GM12864 (cell line): Measurements from ENCODE around the gene ISLR2.
A peak's percentile ranks its signal among the peaks of the same experiment; 100 is the strongest.

ENCODE experiments used
- DNase-seq: peaks from one replicate; pipeline ENCODE4 v3.0.0-alpha.2; 2011; ENCODE audit warnings: low read depth
- H3K4me3 ChIP-seq: 2 replicates; pipeline ENCODE4 v1.5.1; 2011; ENCODE audit warnings: mild to moderate bottlenecking, low read depth, low read length, control low read depth
- CTCF ChIP-seq: IDR thresholded peaks from 2 replicates; pipeline ENCODE4 v1.5.1; 2011; ENCODE audit warnings: low read depth, mild to moderate bottlenecking, moderate library complexity, low read length, control low read depth, inconsistent platforms; ENCODE audit errors: missing control alignments

The ISLR2 gene

GRCh38 chr15:74131628-74132413 lies 1.4 kb downstream of the ISLR2 start:
- no peak overlapping the region for H3K4me3 ChIP-seq
- TF ChIP-seq CTCF, result no peak
- no peak for DNase-seq

- TF ChIP-seq CTCF, result no peak
- H3K4me3 ChIP-seq, result no peak overlapping the region
- no peak for DNase-seq
These were observed 2.6 kb downstream of the ISLR2 start for GRCh38 chr15:74132681-74133651.

- no peak overlapping the region for H3K4me3 ChIP-seq
- TF ChIP-seq CTCF, result no peak
- DNase-seq, result no peak
These were observed 3.5 kb downstream of the ISLR2 start for GRCh38 chr15:74133694-74134386.

GRCh38 chr15:74134387-74135027 lies 4.1 kb downstream of the ISLR2 start:
- TF ChIP-seq CTCF, result peak; percentile 32
- no peak overlapping the region for H3K4me3 ChIP-seq
- DNase-seq, result no peak

GRCh38 chr15:74135041-74135565 lies 4.7 kb downstream of the ISLR2 start:
- TF ChIP-seq CTCF, result no peak
- DNase-seq, result no peak
- H3K4me3 ChIP-seq, result no peak overlapping the region

- no peak for TF ChIP-seq CTCF
- H3K4me3 ChIP-seq, result peak overlapping the region; percentile 38
- DNase-seq, result no peak
These were observed 6.1 kb downstream of the ISLR2 start for GRCh38 chr15:74136540-74136813.
